ENCODE data around the gene GALNT12. TPM values are rescaled to one million over a fixed set of nuclear protein-coding genes. Genes with fewer than 3 reads are reported as not detected.

Gene GALNT12
- total RNA-seq, 2 experiments from 2014 or later: 10.2 to 12.7 TPM

- intact Hi-C loops (cut with DNase I, micrococcal nuclease): loop anchor here in 1 of 2 experiments (10.0 kb wide), 1 partner anchor 61 kb away; no protein-coding TSS in a partner anchor
- ChIA-PET POLR2A (no interaction called here), CTCF (interaction anchor here (0.7 kb wide), 1 partner anchor 835 kb away, joined by 3 read pairs; no protein-coding TSS in a partner anchor)
- DNase-seq (no peak), ATAC-seq (no peak)
- no peaks in the 10 kb centered on the region for H3K36me3 Mint-ChIP-seq (ENCODE audit: low read depth)
- no peaks in the 10 kb centered on the region for H3K9me3 Mint-ChIP-seq (ENCODE audit: low read depth)
- H3K27ac Mint-ChIP-seq: no peak overlapping the region
- no peak overlapping the region for H3K4me3 Mint-ChIP-seq
- H3K4me1 Mint-ChIP-seq: no peaks in the 10 kb centered on the region
- H3K27me3 Mint-ChIP-seq: peaks cover 7% of the 10 kb centered on the region
Measured at GRCh38 chr9:98873526-98873925, 66.1 kb downstream of the GALNT12 start.

GRCh38 chr9:98873951-98874371 lies 66.5 kb downstream of the GALNT12 start:
- POLR2A ChIA-PET: no interaction called here
- no peak overlapping the region for H3K27ac Mint-ChIP-seq
- no peaks in the 10 kb centered on the region for H3K4me1 Mint-ChIP-seq
- ATAC-seq: no peak
- H3K4me3 Mint-ChIP-seq: no peak overlapping the region
- CTCF ChIA-PET: interaction anchor here (0.7 kb wide), 1 partner anchor 834 kb away, joined by 3 read pairs; no protein-coding TSS in a partner anchor
- H3K27me3 Mint-ChIP-seq: peaks cover 7% of the 10 kb centered on the region
- intact Hi-C loops (cut with DNase I, micrococcal nuclease): loop anchor here in 1 of 2 experiments (10.0 kb wide), 1 partner anchor 61 kb away; no protein-coding TSS in a partner anchor
- DNase-seq: no peak
- H3K9me3 Mint-ChIP-seq (ENCODE audit: low read depth): no peaks in the 10 kb centered on the region
- no peaks in the 10 kb centered on the region for H3K36me3 Mint-ChIP-seq (ENCODE audit: low read depth)

GRCh38 chr9:98874721-98875255 lies 67.3 kb downstream of the GALNT12 start:
- Mint-ChIP-seq H3K9me3 (ENCODE audit: low read depth) (no peaks in the 10 kb centered on the region), H3K36me3 (ENCODE audit: low read depth) (no peaks in the 10 kb centered on the region), H3K4me3 (no peak overlapping the region), H3K27ac (no peak overlapping the region), H3K27me3 (peaks cover 7% of the 10 kb centered on the region), H3K4me1 (no peaks in the 10 kb centered on the region)
- ATAC-seq (no peak), DNase-seq (no peak)
- ChIA-PET CTCF (no interaction called here), POLR2A (no interaction called here)
- intact Hi-C loops (cut with DNase I, micrococcal nuclease): loop anchor here in 1 of 2 experiments (10.0 kb wide), 1 partner anchor 60 kb away; no protein-coding TSS in a partner anchor

- DNase-seq (no peak), ATAC-seq (no peak)
- no peak overlapping the region for H3K4me3 Mint-ChIP-seq
- H3K27me3 Mint-ChIP-seq: peaks cover 7% of the 10 kb centered on the region
- POLR2A ChIA-PET: no interaction called here
- intact Hi-C loops (cut with DNase I, micrococcal nuclease): loop anchor here in 1 of 2 experiments (10.0 kb wide), 1 partner anchor 59 kb away; no protein-coding TSS in a partner anchor
- H3K27ac Mint-ChIP-seq: no peak overlapping the region
- H3K36me3 Mint-ChIP-seq (ENCODE audit: low read depth): no peaks in the 10 kb centered on the region
- no peaks in the 10 kb centered on the region for H3K9me3 Mint-ChIP-seq (ENCODE audit: low read depth)
- CTCF ChIA-PET: no interaction called here
- H3K4me1 Mint-ChIP-seq: no peaks in the 10 kb centered on the region
Measured at GRCh38 chr9:98875536-98875935, 68.1 kb downstream of the GALNT12 start.

- Mint-ChIP-seq H3K36me3 (ENCODE audit: low read depth) (no peaks in the 10 kb centered on the region), H3K9me3 (ENCODE audit: low read depth) (no peaks in the 10 kb centered on the region), H3K4me1 (no peaks in the 10 kb centered on the region), H3K27me3 (peaks cover 9% of the 10 kb centered on the region), H3K27ac (no peak overlapping the region), H3K4me3 (no peak overlapping the region)
- no peak for DNase-seq
- no peak for ATAC-seq
- intact Hi-C loops (cut with DNase I, micrococcal nuclease): loop anchor here in 1 of 2 experiments (10.0 kb wide), 1 partner anchor 57 kb away; no protein-coding TSS in a partner anchor
- ChIA-PET POLR2A (no interaction called here), CTCF (no interaction called here)
Measured at GRCh38 chr9:98877311-98877710, 69.8 kb downstream of the GALNT12 start.

- DNase-seq: no peak
- H3K36me3 Mint-ChIP-seq (ENCODE audit: low read depth): no peaks in the 10 kb centered on the region
- ChIA-PET CTCF (interaction anchor here (0.7 kb wide), 1 partner anchor 607 kb away, joined by 3 read pairs; no protein-coding TSS in a partner anchor), POLR2A (interaction anchor here (0.7 kb wide), 1 partner anchor 16 kb away, joined by 3 read pairs; no protein-coding TSS in a partner anchor)
- peaks cover 14% of the 10 kb centered on the region for H3K27me3 Mint-ChIP-seq
- H3K4me3 Mint-ChIP-seq: no peak overlapping the region
- H3K9me3 Mint-ChIP-seq (ENCODE audit: low read depth): no peaks in the 10 kb centered on the region
- intact Hi-C loops (cut with DNase I, micrococcal nuclease): loop anchor here in 1 of 2 experiments (10.0 kb wide), 1 partner anchor 55 kb away; no protein-coding TSS in a partner anchor
- H3K4me1 Mint-ChIP-seq: no peaks in the 10 kb centered on the region
- no peak for ATAC-seq
- no peak overlapping the region for H3K27ac Mint-ChIP-seq
Measured at GRCh38 chr9:98879094-98879962, 71.9 kb downstream of the GALNT12 start.

GRCh38 chr9:98879963-98880310 lies 72.5 kb downstream of the GALNT12 start:
- POLR2A ChIA-PET: interaction anchor here (0.7 kb wide), 1 partner anchor 16 kb away, joined by 3 read pairs; no protein-coding TSS in a partner anchor
- DNase-seq: no peak
- no peak for ATAC-seq

GRCh38 chr9:98880311-98881015 lies 73.0 kb downstream of the GALNT12 start:
- Mint-ChIP-seq H3K27me3 (peaks cover 18% of the 10 kb centered on the region), H3K4me1 (no peaks in the 10 kb centered on the region), H3K4me3 (no peak overlapping the region), H3K36me3 (ENCODE audit: low read depth) (no peaks in the 10 kb centered on the region), H3K9me3 (ENCODE audit: low read depth) (no peaks in the 10 kb centered on the region), H3K27ac (no peak overlapping the region)
- no peak for ATAC-seq
- POLR2A ChIA-PET: no interaction called here
- intact Hi-C loops (cut with DNase I, micrococcal nuclease): no loop called here
- CTCF ChIA-PET: interaction anchor here (0.7 kb wide), 1 partner anchor 606 kb away, joined by 3 read pairs; no protein-coding TSS in a partner anchor
- no peak for DNase-seq

More at GRCh38 chr9:98879963-98880310, 72.5 kb downstream of the GALNT12 start:
- peaks cover 18% of the 10 kb centered on the region for H3K27me3 Mint-ChIP-seq
- H3K4me1 Mint-ChIP-seq: no peaks in the 10 kb centered on the region
- H3K9me3 Mint-ChIP-seq (ENCODE audit: low read depth): no peaks in the 10 kb centered on the region
- no peak overlapping the region for H3K4me3 Mint-ChIP-seq
- H3K27ac Mint-ChIP-seq: no peak overlapping the region
- H3K36me3 Mint-ChIP-seq (ENCODE audit: low read depth): no peaks in the 10 kb centered on the region
- CTCF ChIA-PET: interaction anchor here (0.7 kb wide), 1 partner anchor 606 kb away, joined by 3 read pairs; no protein-coding TSS in a partner anchor
- intact Hi-C loops (cut with DNase I, micrococcal nuclease): loop anchor here in 1 of 2 experiments (10.0 kb wide), 1 partner anchor 55 kb away; no protein-coding TSS in a partner anchor

GRCh38 chr9:98881356-98881755 lies 73.9 kb downstream of the GALNT12 start:
- no peak overlapping the region for H3K27ac Mint-ChIP-seq
- H3K4me3 Mint-ChIP-seq: no peak overlapping the region
- DNase-seq (no peak), ATAC-seq (no peak)
- H3K36me3 Mint-ChIP-seq (ENCODE audit: low read depth): no peaks in the 10 kb centered on the region
- POLR2A ChIA-PET: no interaction called here
- no peaks in the 10 kb centered on the region for H3K9me3 Mint-ChIP-seq (ENCODE audit: low read depth)
- peaks cover 18% of the 10 kb centered on the region for H3K27me3 Mint-ChIP-seq
- no peaks in the 10 kb centered on the region for H3K4me1 Mint-ChIP-seq
- CTCF ChIA-PET: no interaction called here
- intact Hi-C loops (cut with DNase I, micrococcal nuclease): no loop called here

GRCh38 chr9:98881836-98882568 lies 74.5 kb downstream of the GALNT12 start:
- DNase-seq (no peak), ATAC-seq (no peak)
- ChIA-PET POLR2A (no interaction called here), CTCF (no interaction called here)
- intact Hi-C loops (cut with DNase I, micrococcal nuclease): no loop called here
- H3K27me3 Mint-ChIP-seq: peaks cover 18% of the 10 kb centered on the region
- H3K4me3 Mint-ChIP-seq: no peak overlapping the region
- H3K27ac Mint-ChIP-seq: no peak overlapping the region
- no peaks in the 10 kb centered on the region for H3K4me1 Mint-ChIP-seq
- H3K36me3 Mint-ChIP-seq (ENCODE audit: low read depth): no peaks in the 10 kb centered on the region
- no peaks in the 10 kb centered on the region for H3K9me3 Mint-ChIP-seq (ENCODE audit: low read depth)

- Mint-ChIP-seq H3K36me3 (ENCODE audit: low read depth) (no peaks in the 10 kb centered on the region), H3K4me3 (no peak overlapping the region), H3K27ac (no peak overlapping the region), H3K9me3 (ENCODE audit: low read depth) (no peaks in the 10 kb centered on the region), H3K4me1 (no peaks in the 10 kb centered on the region), H3K27me3 (peaks cover 18% of the 10 kb centered on the region)
- ATAC-seq: no peak
- ChIA-PET CTCF (no interaction called here), POLR2A (no interaction called here)
- intact Hi-C loops (cut with DNase I, micrococcal nuclease): no loop called here
- DNase-seq: no peak
Measured at GRCh38 chr9:98882569-98882923, 75.1 kb downstream of the GALNT12 start.
